ENCODE measurements around the gene ASMTL. TPM values are rescaled to one million over a fixed set of nuclear protein-coding genes. Genes with fewer than 3 reads are reported as not detected.

ASMTL gene
- total RNA-seq, 2 experiments from 2014 or later = 34.6 to 39.3 TPM

- POLR2A ChIA-PET = no interaction called here
Observed at GRCh38 chrX:1403228-1403627, 49.5 kb downstream of the ASMTL start.

GRCh38 chrX:1401611-1402430, 50.9 kb downstream of the ASMTL start:
- Mint-ChIP-seq H3K36me3 (ENCODE audit: low read depth) (no peaks in the 10 kb centered on the region), H3K27me3 (no peaks in the 10 kb centered on the region), H3K4me1 (ENCODE audit: low read depth) (no peaks in the 10 kb centered on the region), H3K27ac (no peak overlapping the region), H3K4me3 (no peak overlapping the region), H3K9me3 (no peaks in the 10 kb centered on the region)
- no peak for ATAC-seq (ENCODE audit: poor library complexity)
- H3K27ac ChIP-seq (ENCODE audit: low read depth in 1 of 2, low read length in 2 of 2) = no peak overlapping the region
- H3K9me3 ChIP-seq (ENCODE audit: control insufficient read depth in 1 of 2, insufficient read depth in 1 of 2, low read length in 2 of 2) = no peaks in the 10 kb centered on the region
- H3K4me3 ChIP-seq (ENCODE audit: low read length) = no peak overlapping the region
- POLR2A ChIA-PET = no interaction called here
- H3K4me1 ChIP-seq (ENCODE audit: insufficient read depth, low read length) = no peaks in the 10 kb centered on the region
- peaks cover 58% of the 10 kb centered on the region for H3K36me3 ChIP-seq (ENCODE audit: insufficient read depth, low read length)
- intact Hi-C loops (cut with DNase I, micrococcal nuclease) = no loop called here
- CTCF ChIA-PET = no interaction called here
- no peak for TF ChIP-seq CTCF (IDR thresholded peaks at IDR 0.05)
- DNase-seq = peak in 1 of 14 experiments; percentile 31
- H3K27me3 ChIP-seq (ENCODE audit: control insufficient read depth in 1 of 2, insufficient read depth in 2 of 2, low read length in 2 of 2) = no peaks in the 10 kb centered on the region

More at GRCh38 chrX:1403228-1403627, 49.5 kb downstream of the ASMTL start:
- H3K36me3 ChIP-seq (ENCODE audit: insufficient read depth, low read length) = peaks cover 68% of the 10 kb centered on the region
- intact Hi-C loops (cut with DNase I, micrococcal nuclease) = no loop called here
- H3K27ac Mint-ChIP-seq = no peak overlapping the region
- H3K4me3 ChIP-seq (ENCODE audit: low read length) = no peak overlapping the region
- no peak overlapping the region for H3K27ac ChIP-seq (ENCODE audit: low read depth in 1 of 2, low read length in 2 of 2)
- H3K27me3 ChIP-seq (ENCODE audit: control insufficient read depth in 1 of 2, insufficient read depth in 2 of 2, low read length in 2 of 2) = no peaks in the 10 kb centered on the region
- no peaks in the 10 kb centered on the region for H3K4me1 Mint-ChIP-seq (ENCODE audit: low read depth)
- no peaks in the 10 kb centered on the region for H3K27me3 Mint-ChIP-seq
- no peaks in the 10 kb centered on the region for H3K4me1 ChIP-seq (ENCODE audit: insufficient read depth, low read length)
- CTCF ChIA-PET = no interaction called here
- no peak for ATAC-seq (ENCODE audit: poor library complexity)
- no peaks in the 10 kb centered on the region for H3K9me3 ChIP-seq (ENCODE audit: control insufficient read depth in 1 of 2, insufficient read depth in 1 of 2, low read length in 2 of 2)
- DNase-seq = peak in 1 of 14 experiments; percentile 30
- no peaks in the 10 kb centered on the region for H3K36me3 Mint-ChIP-seq (ENCODE audit: low read depth)
- H3K9me3 Mint-ChIP-seq = no peaks in the 10 kb centered on the region
- TF ChIP-seq CTCF (IDR thresholded peaks at IDR 0.05) = no peak
- no peak overlapping the region for H3K4me3 Mint-ChIP-seq

- no peaks in the 10 kb centered on the region for H3K27me3 Mint-ChIP-seq
- no peaks in the 10 kb centered on the region for H3K9me3 Mint-ChIP-seq
- no peaks in the 10 kb centered on the region for H3K27me3 ChIP-seq (ENCODE audit: control insufficient read depth in 1 of 2, insufficient read depth in 2 of 2, low read length in 2 of 2)
- POLR2A ChIA-PET = no interaction called here
- TF ChIP-seq CTCF (IDR thresholded peaks at IDR 0.05) = no peak
- no peaks in the 10 kb centered on the region for H3K9me3 ChIP-seq (ENCODE audit: control insufficient read depth in 1 of 2, insufficient read depth in 1 of 2, low read length in 2 of 2)
- intact Hi-C loops (cut with DNase I, micrococcal nuclease) = no loop called here
- peaks cover 4% of the 10 kb centered on the region for H3K4me1 Mint-ChIP-seq (ENCODE audit: low read depth)
- H3K27ac Mint-ChIP-seq = no peak overlapping the region
- H3K4me1 ChIP-seq (ENCODE audit: insufficient read depth, low read length) = no peaks in the 10 kb centered on the region
- H3K4me3 Mint-ChIP-seq = no peak overlapping the region
- no peak overlapping the region for H3K4me3 ChIP-seq (ENCODE audit: low read length)
- H3K36me3 Mint-ChIP-seq (ENCODE audit: low read depth) = peaks cover under 1% of the 10 kb centered on the region
- ATAC-seq (ENCODE audit: poor library complexity) (no peak), DNase-seq (no peak)
- H3K36me3 ChIP-seq (ENCODE audit: insufficient read depth, low read length) = peaks cover 54% of the 10 kb centered on the region
- CTCF ChIA-PET = no interaction called here
- H3K27ac ChIP-seq (ENCODE audit: low read depth in 1 of 2, low read length in 2 of 2) = no peak overlapping the region
Observed at GRCh38 chrX:1400742-1401471, 51.8 kb downstream of the ASMTL start.

Data from CD4-positive, alpha-beta T cell (primary cell).